GM19452 (cell line): ENCODE measurements around the gene PPM1H.
"Not testable (repeated sequence)": the region's sequence is repeated elsewhere in the genome, so short reads cannot be mapped to it uniquely, and the experiment has no call there.

Experiments used
- ATAC-seq: cut with Tn5 transposase; IDR thresholded peaks from one replicate; pipeline ENCODE4 v1.9.1; 2021; ENCODE audit not compliant: unreplicated experiment

Gene PPM1H

GRCh38 chr12:62947364-62947763, 12.4 kb upstream of the PPM1H start:
- no peak for ATAC-seq

- ATAC-seq: no peak
These were observed 8.9 kb upstream of the PPM1H start for GRCh38 chr12:62943779-62944395.

- not testable (repeated sequence) for ATAC-seq
These were observed 7.4 kb upstream of the PPM1H start for GRCh38 chr12:62942316-62942715.

- peak; percentile 38 for ATAC-seq
These were observed 631 bp downstream of the PPM1H start for GRCh38 chr12:62934239-62934798.

DNA sequence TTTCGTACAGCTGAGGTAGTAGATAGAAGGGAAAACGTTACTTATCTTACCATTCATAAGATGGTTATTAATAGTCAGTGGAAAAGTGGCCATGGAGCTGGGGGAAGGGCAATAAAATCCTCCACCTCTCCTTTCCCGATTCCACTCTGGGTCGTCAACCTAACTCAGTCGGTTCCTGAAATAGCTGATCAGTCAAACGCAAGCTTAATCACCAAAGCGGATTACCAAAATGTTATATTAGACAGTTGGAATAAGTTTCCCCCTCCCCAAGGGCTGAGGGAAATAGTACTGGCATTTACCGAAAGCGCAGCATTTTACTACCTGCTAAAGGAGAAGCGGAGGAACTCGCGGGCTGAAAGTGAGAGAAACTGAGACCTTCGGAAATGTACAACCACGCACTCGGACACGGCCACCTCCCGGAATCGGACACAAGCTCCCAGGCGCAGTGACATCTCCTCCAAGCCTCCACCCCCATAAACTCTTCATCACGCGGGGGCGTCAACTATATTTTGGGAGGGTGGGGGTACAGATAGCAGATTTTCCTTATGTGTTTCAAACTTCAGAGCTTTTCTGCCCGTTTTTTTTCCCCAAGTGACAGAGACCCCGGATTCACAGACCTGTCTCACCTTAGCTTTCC, 1.2 kb downstream of the PPM1H start:
- no peak for ATAC-seq

DNA sequence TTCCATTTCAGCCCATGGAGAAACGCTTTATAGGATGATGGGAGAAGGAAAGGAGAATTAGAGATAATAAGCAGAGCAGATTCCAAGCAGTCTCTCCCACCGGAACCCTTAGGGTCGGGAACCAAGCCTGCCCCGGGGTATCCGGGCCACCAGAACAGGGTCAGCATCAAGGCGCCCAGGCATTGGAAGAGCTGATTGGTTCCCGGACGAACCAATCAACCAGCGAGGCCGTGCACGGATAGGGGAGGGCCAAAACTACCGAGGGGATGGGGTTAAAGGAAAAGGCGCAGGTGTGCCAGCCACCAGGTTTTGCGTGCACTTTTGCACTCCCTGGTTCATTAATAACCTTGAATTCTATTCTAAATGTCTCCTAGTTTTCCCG, 1.7 kb downstream of the PPM1H start:
- ATAC-seq: no peak

GRCh38 chr12:62931477-62931876, 3.5 kb downstream of the PPM1H start:
- ATAC-seq: no peak

- ATAC-seq: no peak
These were observed 4.2 kb downstream of the PPM1H start for GRCh38 chr12:62930546-62931425.

DNA sequence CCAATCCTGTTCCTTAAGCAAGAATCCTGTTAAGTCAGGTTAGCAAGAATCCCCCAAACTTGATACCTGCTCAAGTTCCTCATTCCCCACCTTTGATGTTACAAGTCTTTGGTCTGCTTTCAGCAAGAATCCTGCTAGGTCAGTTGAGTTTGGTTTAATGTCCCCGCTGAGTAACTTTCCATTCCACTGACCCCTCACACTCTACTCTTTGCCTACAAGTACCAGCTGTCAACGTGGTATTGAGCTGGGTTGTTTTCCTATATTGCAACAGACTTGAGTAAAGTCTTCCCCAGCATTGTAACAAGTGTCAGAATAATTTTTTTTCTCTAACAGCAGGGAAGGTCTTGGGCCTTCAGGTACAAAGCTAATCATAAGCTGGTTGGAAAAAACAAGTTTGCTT, 6.3 kb downstream of the PPM1H start:
- no peak for ATAC-seq

DNA sequence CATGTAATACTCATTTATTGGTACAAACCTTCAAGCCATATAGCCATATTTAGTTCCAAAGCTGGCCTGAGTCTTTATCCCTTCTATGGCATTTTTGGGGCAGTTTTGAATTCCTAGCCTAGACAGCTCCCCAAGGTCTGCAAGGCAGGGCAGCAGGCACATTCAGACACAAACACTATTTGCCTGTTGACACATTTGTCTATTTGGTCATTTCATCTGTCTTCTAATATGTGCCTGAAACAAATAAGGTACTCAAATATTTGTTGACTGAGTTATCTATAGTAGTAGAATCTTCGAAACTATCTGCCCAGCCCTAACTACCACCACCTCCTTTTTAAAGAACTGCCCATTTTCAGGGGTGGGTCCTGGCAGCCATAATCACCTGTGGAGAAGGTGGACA, 9.3 kb downstream of the PPM1H start:
- ATAC-seq: no peak

- no peak for ATAC-seq
These were observed 10.9 kb downstream of the PPM1H start for GRCh38 chr12:62924084-62924483.

DNA sequence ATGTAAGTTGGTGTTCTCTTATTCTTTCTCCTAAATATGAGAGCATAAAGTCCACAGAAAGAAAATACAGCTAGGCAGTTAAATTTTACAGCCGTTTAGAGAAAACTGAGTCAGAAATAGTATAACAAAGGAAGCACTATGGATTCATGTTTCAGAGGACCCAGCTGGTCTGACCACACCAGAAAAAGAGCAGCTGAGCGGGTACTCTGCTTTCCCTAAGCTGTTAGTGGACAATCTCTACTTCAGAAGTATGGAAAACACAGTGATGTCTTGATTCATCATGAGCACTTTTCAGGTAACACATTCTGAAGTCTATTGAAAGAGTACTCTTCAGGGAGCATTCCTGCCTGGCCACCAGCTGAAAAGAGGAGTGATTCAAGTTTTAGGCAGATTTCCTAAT, 12.4 kb downstream of the PPM1H start:
- no peak for ATAC-seq

- ATAC-seq: no peak
These were observed 15.1 kb downstream of the PPM1H start for GRCh38 chr12:62919838-62920237.

- ATAC-seq: no peak
These were observed 17.0 kb downstream of the PPM1H start for GRCh38 chr12:62917926-62918325.

GRCh38 chr12:62916632-62917425, 18.1 kb downstream of the PPM1H start:
- no peak for ATAC-seq

DNA sequence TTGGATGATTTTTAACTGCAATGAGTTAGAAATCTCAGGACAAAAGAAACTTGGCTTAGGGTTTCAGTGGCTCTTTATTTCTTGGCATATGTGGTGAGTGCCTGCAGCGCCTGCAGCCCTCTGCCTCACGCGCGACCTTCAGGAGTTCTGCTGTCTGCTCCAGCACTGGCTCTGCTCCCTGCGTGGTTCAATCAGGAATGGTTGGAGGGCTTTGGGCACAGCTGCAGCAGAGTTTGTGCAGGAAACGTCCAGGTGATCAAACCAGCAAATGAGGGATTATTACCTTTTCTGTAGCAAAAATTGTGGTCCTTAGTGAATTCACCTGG, 19.8 kb downstream of the PPM1H start:
- ATAC-seq: no peak

GRCh38 chr12:62914443-62915203, 20.3 kb downstream of the PPM1H start:
- no peak for ATAC-seq

DNA sequence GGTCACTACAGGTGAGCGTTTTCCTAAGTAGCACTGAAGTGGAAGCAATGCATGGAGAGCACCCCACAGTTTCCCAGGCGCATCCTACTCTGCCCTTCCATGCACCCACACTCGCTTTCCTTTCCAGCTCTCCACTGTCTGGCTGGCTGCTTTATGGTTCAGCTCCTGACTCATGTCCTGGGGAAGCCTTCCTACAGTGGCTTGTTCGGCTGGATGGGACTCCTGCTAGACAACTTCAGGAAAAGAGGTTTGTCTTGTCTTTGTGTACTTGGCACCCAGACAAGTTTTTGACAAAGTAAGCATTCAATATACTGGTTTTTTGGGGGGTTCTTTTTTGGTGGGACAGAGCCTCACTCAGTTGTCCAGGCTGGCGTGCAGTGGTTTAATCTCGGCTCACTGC, 21.6 kb downstream of the PPM1H start:
- ATAC-seq: no peak

DNA sequence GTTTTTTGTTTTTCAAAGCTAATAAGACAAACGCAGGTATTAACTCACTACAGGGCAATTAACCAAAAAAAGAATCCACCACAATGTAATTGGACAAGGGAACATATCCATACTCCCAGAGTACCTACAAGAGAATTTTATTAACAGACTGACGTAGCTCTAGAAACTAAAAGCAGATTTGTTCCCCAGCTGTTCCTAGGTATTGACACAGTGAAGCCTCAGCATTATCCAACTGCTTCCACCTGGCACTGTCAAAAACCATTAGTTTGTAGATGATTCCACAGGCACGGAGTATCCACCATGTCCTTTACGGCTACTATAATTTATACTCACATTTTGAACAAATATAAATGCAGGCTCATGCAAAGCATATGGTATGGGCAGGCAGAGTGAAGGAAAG, 22.3 kb downstream of the PPM1H start:
- ATAC-seq: no peak

- no peak for ATAC-seq
These were observed 23.7 kb downstream of the PPM1H start for GRCh38 chr12:62911286-62911685.
